GM10847 (cell line): Measurements from ENCODE around the gene LINC00632.

ENCODE experiments used
- POLR2A ChIP-seq: IDR thresholded peaks from 2 replicates; pipeline ENCODE4 v1.6.1; 2011; ENCODE audit not compliant: insufficient read length; ENCODE audit errors: extremely low read depth

The LINC00632 gene

GRCh38 chrX:140709421-140709846 is at the start of gene LINC00632:
Gene LINC00632, plus strand, starts transcription at chrX:140709759.
- no peak for TF ChIP-seq POLR2A

DNA sequence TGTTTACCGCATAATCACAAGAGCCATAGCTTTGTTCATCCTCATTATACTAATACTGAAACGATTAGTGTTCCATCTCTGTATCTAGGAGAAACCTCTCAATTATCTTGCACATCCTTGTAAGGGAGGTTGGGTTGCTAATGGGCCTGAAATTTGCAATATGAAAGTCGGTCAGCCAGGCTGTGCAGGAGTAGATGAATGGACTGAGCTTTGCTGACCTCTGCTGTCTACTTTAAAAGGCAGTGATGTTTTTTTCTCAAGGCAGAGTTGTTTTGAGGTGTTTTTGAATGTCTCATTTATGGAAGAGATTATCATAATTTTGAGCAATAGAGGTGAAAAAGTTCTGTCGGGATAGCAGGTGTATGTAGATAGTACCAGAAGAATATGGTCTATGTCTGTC is 47.9 kb upstream of the LINC00632 start:
- no peak for TF ChIP-seq POLR2A

- no peak for TF ChIP-seq POLR2A
Measured at GRCh38 chrX:140664939-140665338, 44.6 kb upstream of the LINC00632 start.

- TF ChIP-seq POLR2A, result no peak
Measured at GRCh38 chrX:140672840-140673731, 36.5 kb upstream of the LINC00632 start.

- no peak for TF ChIP-seq POLR2A
Measured at GRCh38 chrX:140687706-140688105, 21.9 kb upstream of the LINC00632 start.

DNA sequence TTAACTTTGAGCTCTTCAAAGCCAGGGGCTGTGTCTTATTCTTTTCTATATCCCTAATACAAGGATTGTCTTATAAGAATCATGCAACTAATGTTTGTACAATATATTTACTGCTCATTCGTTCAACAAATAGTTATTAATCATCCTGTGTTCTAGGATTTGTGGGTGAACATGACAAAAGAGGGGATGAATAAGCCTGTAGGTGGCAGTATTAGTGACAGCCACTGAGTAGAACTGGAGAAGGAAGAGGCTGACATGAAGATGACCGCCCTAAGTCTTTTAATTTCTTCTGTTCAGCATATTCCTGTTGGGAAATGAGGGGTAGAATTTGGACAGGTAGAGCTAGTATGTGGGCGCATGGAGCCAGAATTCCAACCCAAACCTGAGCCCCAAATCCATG is 11.9 kb upstream of the LINC00632 start:
- TF ChIP-seq POLR2A, result no peak

DNA sequence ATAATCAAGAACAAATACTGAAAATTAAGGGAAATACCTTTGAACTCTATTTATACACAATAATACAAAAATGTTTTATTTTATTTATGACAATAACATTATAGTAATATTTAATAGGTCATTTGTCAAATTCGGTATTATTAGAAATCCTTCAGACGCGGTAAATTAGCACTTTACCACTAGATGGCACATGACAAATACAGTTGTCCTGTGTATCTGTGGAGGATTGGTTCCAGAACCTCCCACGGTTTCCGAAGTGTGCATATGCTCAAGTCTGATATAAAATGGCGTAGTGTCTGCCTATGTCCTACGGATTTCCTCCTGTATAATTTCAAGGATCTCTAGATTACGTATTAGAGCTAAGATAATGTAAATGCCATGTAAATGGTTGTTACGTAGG is 8.1 kb upstream of the LINC00632 start:
- TF ChIP-seq POLR2A, result no peak

DNA sequence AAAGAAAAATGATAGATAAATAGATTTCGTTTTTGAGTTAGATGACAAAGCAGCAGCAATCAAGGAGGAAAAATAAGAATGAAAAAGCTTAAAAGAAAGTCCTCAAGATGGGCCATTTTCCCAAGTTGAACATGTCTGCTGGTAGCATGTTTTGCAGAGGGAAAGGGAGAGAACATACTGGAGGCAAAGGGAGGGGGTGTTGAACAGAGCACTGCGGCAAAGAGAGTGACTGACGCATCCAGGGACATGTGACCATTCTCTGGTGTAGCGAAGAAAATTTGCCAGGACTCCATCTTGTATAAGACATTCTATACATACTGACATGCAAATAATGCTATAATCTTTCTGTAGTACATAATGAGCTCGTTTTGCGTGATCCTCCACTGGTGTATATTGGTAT is 1.2 kb downstream of the LINC00632 start:
- TF ChIP-seq POLR2A, result no peak

- no peak for TF ChIP-seq POLR2A
Measured at GRCh38 chrX:140711894-140712293, 2.3 kb downstream of the LINC00632 start.

- no peak for TF ChIP-seq POLR2A
Measured at GRCh38 chrX:140712413-140713173, 3.0 kb downstream of the LINC00632 start.

DNA sequence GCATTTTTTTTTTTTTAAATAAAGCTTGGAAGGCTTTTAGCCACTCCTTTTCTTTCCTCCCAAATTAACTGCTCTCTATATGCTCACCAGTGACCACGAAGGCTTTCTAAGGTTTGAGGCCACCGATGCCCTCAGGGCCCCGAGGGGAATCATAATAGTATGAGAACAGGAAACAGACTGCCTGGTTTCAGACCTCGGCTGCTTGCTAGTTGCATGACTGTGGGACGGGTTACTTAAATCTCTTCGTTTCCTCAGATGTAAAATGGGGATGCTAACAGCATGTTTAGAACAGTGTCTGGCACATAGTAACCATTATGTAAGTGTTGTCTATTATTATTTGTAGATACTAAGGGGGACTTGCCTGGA is 3.6 kb downstream of the LINC00632 start:
- TF ChIP-seq POLR2A, result no peak

- TF ChIP-seq POLR2A, result no peak
Measured at GRCh38 chrX:140715787-140716186, 6.2 kb downstream of the LINC00632 start.

DNA sequence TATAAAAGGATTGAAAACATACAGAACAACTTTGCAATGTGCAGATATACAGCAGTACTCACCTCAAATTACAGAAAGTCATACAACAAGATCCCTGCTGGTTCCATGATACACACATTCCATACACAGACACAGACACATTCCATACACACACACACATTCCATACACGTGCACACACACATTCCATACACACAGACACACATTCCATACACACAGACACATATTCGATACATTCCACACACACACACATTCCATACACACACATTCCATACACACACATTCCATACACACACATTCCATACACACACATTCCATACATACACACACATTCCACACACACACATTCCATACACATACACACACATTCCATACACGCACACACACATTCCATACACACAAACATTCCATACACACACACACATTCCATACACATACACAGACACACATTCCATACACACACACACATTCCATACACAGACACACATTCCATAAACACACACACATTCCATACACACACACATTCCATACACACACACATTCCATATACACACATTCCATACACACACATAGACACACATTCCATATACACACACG is 13.7 kb downstream of the LINC00632 start:
- TF ChIP-seq POLR2A, result no peak

GRCh38 chrX:140724309-140724708 is 14.8 kb downstream of the LINC00632 start:
- TF ChIP-seq POLR2A, result no peak

DNA sequence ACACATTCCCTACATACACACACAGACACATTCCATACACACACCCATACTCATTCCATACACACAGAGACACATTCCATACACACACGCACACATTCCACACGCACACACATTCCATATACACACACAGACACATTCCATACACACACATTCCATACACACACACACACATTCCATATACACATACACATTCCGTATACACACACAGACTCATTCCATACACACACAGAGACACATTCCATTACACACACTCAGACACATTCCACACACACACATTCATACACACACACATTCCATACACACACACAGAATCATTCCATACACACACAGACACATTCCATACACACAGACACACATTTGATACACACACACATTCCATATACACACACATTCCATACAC is 15.2 kb downstream of the LINC00632 start:
- TF ChIP-seq POLR2A, result no peak

DNA sequence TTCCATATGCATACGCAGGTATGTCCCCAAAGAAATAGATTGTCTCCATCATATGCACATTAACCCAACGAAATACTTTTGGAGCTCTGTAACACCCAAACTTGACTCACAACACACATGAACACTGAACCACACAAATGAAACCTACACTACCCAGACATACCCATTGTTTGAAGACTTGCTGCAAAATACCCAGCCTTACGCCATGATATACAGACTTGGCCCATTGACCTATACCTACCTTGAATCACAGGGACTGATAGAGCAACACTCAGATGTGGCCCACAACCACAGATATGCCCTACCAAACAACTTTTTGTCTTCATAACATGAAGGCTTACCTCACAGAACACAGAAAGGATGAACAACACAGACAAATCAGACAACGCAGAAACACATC is 15.9 kb downstream of the LINC00632 start:
- TF ChIP-seq POLR2A, result no peak
